ENCODE data around the gene C19orf81. TPM values are rescaled to one million over a fixed set of nuclear protein-coding genes. Genes with fewer than 3 reads are reported as not detected.

The C19orf81 gene
- total and polyA plus RNA-seq, 2 of the 8 experiments (the other 6 are each of a cell fraction or from before 2014, with no cell fraction given): 11.7 to 13.0 TPM

GRCh38 chr19:50658441-50659317 lies 9.4 kb downstream of the C19orf81 start (continued):
- no peak for TF ChIP-seq CHD7 (IDR thresholded peaks at IDR 0.05; ENCODE audit: insufficient replicate concordance, low read length)
- TF ChIP-seq SP4 (IDR thresholded peaks at IDR 0.05; ENCODE audit: low read length): peak; percentile 10; the same call in 1 of the 2 replicates
- peak in 1 of 2 experiments; percentile 59; a peak in 1 of 4 replicates for TF ChIP-seq HDAC2 (IDR thresholded peaks at IDR 0.05; ENCODE audit: borderline replicate concordance in 1 of 2, low read depth in 2 of 2, low read length in 2 of 2)
- TF ChIP-seq NRF1 (IDR thresholded peaks at IDR 0.05; ENCODE audit: low read depth, low read length): peak; percentile 95
- TF ChIP-seq EP300 (IDR thresholded peaks at IDR 0.05; ENCODE audit: borderline replicate concordance in 1 of 2, low read depth in 2 of 2, low read length in 2 of 2): no peak
- TF ChIP-seq SP1 (IDR thresholded peaks at IDR 0.05; ENCODE audit: low read depth, low read length): peak; percentile 2
- no peak for TF ChIP-seq CBX8 (IDR thresholded peaks at IDR 0.05; ENCODE audit: borderline replicate concordance, low read depth, low read length)
